Measurements from ENCODE around the gene NUDT14. TPM values are rescaled to one million over a fixed set of nuclear protein-coding genes. Genes with fewer than 3 reads are reported as not detected.

NUDT14 gene
- polyA plus RNA-seq, 1 donor from 2014 or later, result 55.0 TPM

DNA sequence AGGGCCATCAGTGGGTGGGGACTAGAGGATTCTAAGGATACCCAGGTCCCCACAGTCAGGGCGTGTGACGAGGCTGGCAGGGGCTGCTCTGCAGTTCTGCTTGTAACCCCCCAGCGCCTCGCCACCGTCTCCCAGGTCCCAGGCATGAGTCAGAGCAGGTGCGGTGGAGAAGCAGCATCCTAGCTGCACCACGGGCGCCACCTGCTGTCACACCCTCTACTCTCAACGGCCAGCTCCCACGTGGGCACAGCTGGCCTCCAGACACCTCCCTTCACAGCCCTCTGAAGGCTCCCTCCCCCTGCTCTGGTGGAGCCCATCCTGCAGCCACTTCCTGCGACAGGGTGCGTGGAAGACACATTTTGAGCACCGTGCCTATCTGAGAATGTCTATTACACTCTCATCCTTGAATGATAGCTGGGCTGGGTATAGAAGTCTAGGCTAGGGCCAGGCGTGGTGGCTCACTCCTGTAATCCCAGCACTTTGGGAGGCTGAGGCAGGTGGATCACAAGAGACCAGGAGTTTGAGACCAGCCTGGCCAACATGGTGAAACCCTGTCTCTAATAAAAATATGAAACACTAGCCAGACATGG, 6.9 kb upstream of the NUDT14 start:
- TF ChIP-seq POLR2AphosphoS5 (IDR thresholded peaks at IDR 0.05), result no peak
- no peak for TF ChIP-seq REST (IDR thresholded peaks at IDR 0.05; ENCODE audit: borderline replicate concordance)
- TF ChIP-seq EP300 (conservative IDR thresholded peaks at IDR 0.05; ENCODE audit: poor library complexity, severe bottlenecking), result no peak
- no peak for TF ChIP-seq RAD21 (conservative IDR thresholded peaks at IDR 0.05)
- TF ChIP-seq, protein P1, sequence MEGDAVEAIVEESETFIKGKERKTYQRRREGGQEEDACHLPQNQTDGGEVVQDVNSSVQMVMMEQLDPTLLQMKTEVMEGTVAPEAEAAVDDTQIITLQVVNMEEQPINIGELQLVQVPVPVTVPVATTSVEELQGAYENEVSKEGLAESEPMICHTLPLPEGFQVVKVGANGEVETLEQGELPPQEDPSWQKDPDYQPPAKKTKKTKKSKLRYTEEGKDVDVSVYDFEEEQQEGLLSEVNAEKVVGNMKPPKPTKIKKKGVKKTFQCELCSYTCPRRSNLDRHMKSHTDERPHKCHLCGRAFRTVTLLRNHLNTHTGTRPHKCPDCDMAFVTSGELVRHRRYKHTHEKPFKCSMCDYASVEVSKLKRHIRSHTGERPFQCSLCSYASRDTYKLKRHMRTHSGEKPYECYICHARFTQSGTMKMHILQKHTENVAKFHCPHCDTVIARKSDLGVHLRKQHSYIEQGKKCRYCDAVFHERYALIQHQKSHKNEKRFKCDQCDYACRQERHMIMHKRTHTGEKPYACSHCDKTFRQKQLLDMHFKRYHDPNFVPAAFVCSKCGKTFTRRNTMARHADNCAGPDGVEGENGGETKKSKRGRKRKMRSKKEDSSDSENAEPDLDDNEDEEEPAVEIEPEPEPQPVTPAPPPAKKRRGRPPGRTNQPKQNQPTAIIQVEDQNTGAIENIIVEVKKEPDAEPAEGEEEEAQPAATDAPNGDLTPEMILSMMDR (IDR thresholded peaks at IDR 0.05; ENCODE audit: poor library complexity, severe bottlenecking), result no peak
- no peak for TF ChIP-seq SMC3 (conservative IDR thresholded peaks at IDR 0.05; ENCODE audit: poor library complexity)
- no peak for TF ChIP-seq MXI1 (conservative IDR thresholded peaks at IDR 0.05; ENCODE audit: poor library complexity, severe bottlenecking)
- TF ChIP-seq EZH2 (IDR thresholded peaks at IDR 0.05; ENCODE audit: borderline replicate concordance, insufficient read depth, low read length, poor library complexity, severe bottlenecking), result no peak
- no peak for TF ChIP-seq TAF1 (IDR thresholded peaks at IDR 0.05; ENCODE audit: low read depth)
- no peaks in the 10 kb centered on the region for H3K9me3 ChIP-seq (ENCODE audit: low read length)
- no peak overlapping the region for H3K4me3 ChIP-seq (ENCODE audit: low read length)
- H3K27me3 ChIP-seq (ENCODE audit: insufficient read depth, low read depth, low read length), result no peaks in the 10 kb centered on the region
- H3K36me3 ChIP-seq (ENCODE audit: insufficient read depth, low read length), result no peaks in the 10 kb centered on the region
- no peaks in the 10 kb centered on the region for H4K20me1 ChIP-seq (ENCODE audit: insufficient read depth)
- H3F3A ChIP-seq (ENCODE audit: insufficient read depth, low read length, poor library complexity, severe bottlenecking), result no peaks in the 10 kb centered on the region
- no peaks in the 10 kb centered on the region for H3K9me2 ChIP-seq (ENCODE audit: insufficient read depth, low read length)
- no peak overlapping the region for H3K27ac ChIP-seq (ENCODE audit: low read length)
- no peak overlapping the region for H2AFZ ChIP-seq (ENCODE audit: low read depth, low read length)
- H3K79me2 ChIP-seq (replicated peaks; ENCODE audit: insufficient read depth, low read length), result no peaks in the 10 kb centered on the region
- no peak overlapping the region for H3K4me2 ChIP-seq (ENCODE audit: low read length)
- H3K9ac ChIP-seq (ENCODE audit: low read length), result no peak overlapping the region

GRCh38 chr14:105187116-105187515, 6.0 kb upstream of the NUDT14 start:
- Histone ChIP-seq H3F3A (ENCODE audit: insufficient read depth, low read length, poor library complexity, severe bottlenecking) (no peaks in the 10 kb centered on the region), H2AFZ (ENCODE audit: low read depth, low read length) (no peak overlapping the region), H3K27me3 (ENCODE audit: insufficient read depth, low read depth, low read length) (no peaks in the 10 kb centered on the region), H3K9me2 (ENCODE audit: insufficient read depth, low read length) (no peaks in the 10 kb centered on the region), H4K20me1 (ENCODE audit: insufficient read depth) (no peaks in the 10 kb centered on the region), H3K4me3 (ENCODE audit: low read length) (no peak overlapping the region), H3K36me3 (ENCODE audit: insufficient read depth, low read length) (no peaks in the 10 kb centered on the region), H3K27ac (ENCODE audit: low read length) (no peak overlapping the region), H3K4me2 (ENCODE audit: low read length) (no peak overlapping the region), H3K9me3 (ENCODE audit: low read length) (no peaks in the 10 kb centered on the region), H3K9ac (ENCODE audit: low read length) (no peak overlapping the region), H3K79me2 (replicated peaks; ENCODE audit: insufficient read depth, low read length) (no peaks in the 10 kb centered on the region)
- TF ChIP-seq REST (IDR thresholded peaks at IDR 0.05; ENCODE audit: borderline replicate concordance) (no peak), POLR2AphosphoS5 (IDR thresholded peaks at IDR 0.05) (no peak), SMC3 (conservative IDR thresholded peaks at IDR 0.05; ENCODE audit: poor library complexity) (no peak), RAD21 (conservative IDR thresholded peaks at IDR 0.05) (no peak)
- TF ChIP-seq, protein P1 (IDR thresholded peaks at IDR 0.05; ENCODE audit: poor library complexity, severe bottlenecking), result no peak

Measured in neural cell (in vitro differentiated cells).